Epithelial cell of esophagus (primary cell): ENCODE measurements around the gene CORO1C.

Experiments used
- DNase-seq: peaks from one replicate; pipeline ENCODE4 v3.0.0; 2010; ENCODE audit warnings: low read depth
- H3K4me3 ChIP-seq: 2 replicates; pipeline ENCODE4 v1.5.1; 2011; ENCODE audit warnings: mild to moderate bottlenecking, low read length, control low read depth
- CTCF ChIP-seq: IDR thresholded peaks from 2 replicates; pipeline ENCODE4 v1.5.1; 2011; ENCODE audit warnings: low read depth, mild to moderate bottlenecking, low read length, control low read depth, inconsistent platforms; ENCODE audit not compliant: insufficient read depth; ENCODE audit errors: missing control alignments

The CORO1C gene

DNA sequence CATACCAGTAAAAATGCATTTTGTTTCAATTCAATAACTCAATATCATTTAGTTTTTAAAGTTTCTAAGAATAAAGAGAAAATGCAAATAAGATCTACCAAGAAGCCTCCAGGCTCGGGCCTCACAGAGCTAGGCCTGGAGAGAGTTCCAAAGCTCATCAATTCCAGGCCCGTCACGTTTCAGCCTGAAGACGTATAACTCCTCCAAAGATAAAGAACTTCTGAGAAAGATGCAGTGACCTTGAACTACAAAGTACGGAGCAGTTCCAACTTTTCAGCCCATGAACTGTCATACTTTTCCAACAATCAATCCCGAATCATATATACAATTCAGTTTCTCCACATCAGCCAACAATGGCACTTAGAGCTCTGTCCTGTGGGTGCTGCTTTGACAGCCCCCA, 17.8 kb downstream of the CORO1C start:
- no peak for DNase-seq
- TF ChIP-seq CTCF, result no peak
- no peak overlapping the region for H3K4me3 ChIP-seq

GRCh38 chr12:108712925-108713203, 18.5 kb downstream of the CORO1C start:
- no peak overlapping the region for H3K4me3 ChIP-seq
- DNase-seq, result no peak

DNA sequence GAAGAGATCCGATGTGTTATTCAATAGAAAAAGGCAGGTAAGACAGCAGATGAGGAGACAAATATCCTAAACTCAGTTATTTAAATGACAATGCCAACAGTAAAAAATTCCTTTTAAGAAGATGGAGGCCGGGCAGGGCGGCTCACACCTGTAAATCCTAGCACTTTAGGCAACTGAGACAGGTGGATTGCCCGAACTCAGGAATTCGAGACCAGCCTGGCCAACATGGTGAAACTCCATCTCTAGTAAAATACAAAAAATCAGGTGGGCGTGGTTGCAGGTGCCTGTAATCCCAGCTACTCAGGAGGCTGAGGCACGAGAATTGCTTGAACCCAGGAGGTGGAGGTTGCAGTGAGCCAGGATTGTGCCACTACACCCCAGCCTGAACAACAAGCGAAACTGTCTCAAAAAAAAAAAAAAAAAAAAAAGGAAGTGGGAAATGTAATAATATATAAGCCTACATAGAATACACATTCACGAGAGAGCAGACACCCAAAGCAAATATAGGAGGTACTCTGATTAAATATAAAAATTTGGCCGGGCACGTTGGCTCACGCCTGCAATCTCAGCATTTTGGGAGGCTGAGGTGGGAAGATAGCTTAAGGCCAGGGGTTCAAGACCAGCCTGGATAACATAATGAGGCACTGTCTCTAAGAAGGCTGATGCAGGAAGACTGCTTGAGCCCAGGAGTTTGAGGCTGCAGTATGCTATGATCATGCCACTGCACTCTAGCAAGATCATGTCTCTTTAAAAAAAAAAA, 19.0 kb downstream of the CORO1C start:
- no peak for TF ChIP-seq CTCF
- DNase-seq, result no peak
- H3K4me3 ChIP-seq, result no peak overlapping the region

More at GRCh38 chr12:108712925-108713203, 18.5 kb downstream of the CORO1C start:
- no peak for TF ChIP-seq CTCF

DNA sequence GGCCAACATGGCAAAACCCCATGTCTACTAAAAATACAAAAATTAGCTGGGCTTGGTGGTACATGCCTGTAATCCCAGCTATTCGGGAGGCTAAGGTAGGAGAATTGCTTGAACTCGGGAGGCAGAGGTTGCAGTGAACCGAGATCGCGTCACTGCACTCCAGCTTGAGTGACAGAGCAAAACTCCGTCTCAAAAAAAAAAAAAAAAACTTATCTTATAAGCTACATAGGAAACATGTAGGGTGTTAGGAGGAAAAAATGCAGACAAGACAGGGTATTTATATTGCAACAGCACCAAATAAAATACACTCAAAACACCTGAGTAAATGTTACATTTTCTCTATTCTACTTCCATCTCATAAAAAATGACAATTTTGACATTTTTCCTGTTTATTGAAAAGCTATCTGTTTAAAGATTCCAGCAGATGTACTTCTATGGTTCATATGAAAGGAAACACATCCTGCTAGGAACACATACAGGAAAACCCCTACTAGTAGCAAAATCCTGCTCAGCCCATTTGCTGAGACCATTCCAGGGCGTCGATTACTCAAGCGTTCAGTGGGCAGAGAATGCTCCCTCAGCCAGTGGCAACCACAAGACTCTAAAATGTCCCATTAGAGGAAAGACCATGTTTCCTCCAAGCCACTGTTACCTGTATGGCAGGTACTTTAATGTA, 19.7 kb downstream of the CORO1C start:
- no peak for DNase-seq
- TF ChIP-seq CTCF, result no peak

GRCh38 chr12:108709697-108710096, 21.6 kb downstream of the CORO1C start:
- no peak for TF ChIP-seq CTCF
- H3K4me3 ChIP-seq, result no peak overlapping the region
- DNase-seq, result no peak

More for the DNA sequence above, 19.7 kb downstream of the CORO1C start:
- H3K4me3 ChIP-seq, result no peak overlapping the region

DNA sequence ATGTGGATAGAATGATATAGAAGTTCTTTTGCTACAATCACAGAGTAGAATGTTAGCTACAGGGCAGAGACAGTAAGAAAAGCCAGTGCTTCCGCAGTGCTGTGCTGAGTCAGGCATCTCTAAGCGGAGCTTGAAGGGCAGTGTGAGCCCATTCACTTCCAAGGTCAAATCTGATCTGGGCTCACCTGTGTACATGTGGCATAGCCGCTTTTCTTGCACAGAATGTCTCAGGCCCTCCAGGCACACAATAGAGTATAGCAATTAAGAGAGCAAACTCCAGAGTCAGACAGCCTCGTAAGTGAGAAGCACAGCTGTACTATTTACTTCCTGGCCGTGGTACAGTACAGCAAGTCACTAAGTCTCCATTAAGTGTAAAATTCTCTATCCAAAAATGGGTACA, 26.8 kb downstream of the CORO1C start:
- TF ChIP-seq CTCF, result no peak
- no peak for DNase-seq
- H3K4me3 ChIP-seq, result no peak overlapping the region
